Heart left ventricle (tissue), 13 donors: ENCODE data around the gene LYST.

ENCODE experiments used
- CTCF ChIP-seq, 12 donors: fragments of 200-600 bp; sonication (generic) in 4 of 12; IDR thresholded peaks; one replicate each; pipeline versions ENCODE4 v1.5.0 to v1.8.0; 2018 to 2022; ENCODE audit warnings: antibody characterized with exemption in 12 of 12, mild to moderate bottlenecking in 5 of 12
- POLR2A ChIP-seq, 2 donors: fragments of 450-650 bp; IDR thresholded peaks; one replicate each; pipeline ENCODE4 v1.6.1; 2017; ENCODE audit warnings: antibody characterized with exemption in 2 of 2, mild to moderate bottlenecking in 2 of 2, moderate library complexity in 2 of 2
- donor health status: ischemic (EF 13 %, LVEDD 7.1; RV severe dilation, severe dysfunction).
- donor health status: DM: no; HTN: yes; CAD: no.
- donor health status: DM: no; HTN: no; CAD: no.
- donor health status: ischemic (EF 25% LVEDD 6.9; RV normal size, moderate dysfunction).
- donor health status: ischemic (EF 25% LVEDD 5.7; RV mildly dilated, moderate dysfunction).
- donor health status: ischemic (EF 35%, LVEDD 5.7; RV mildly dilated, moderate dysfunction).
- donor health status: nonischemic (EF 11% LVEDD 7.7; RV severe dilation, severe dysfunction).
- donor health status: DM: yes; HTN: yes; CAD: no.
- donor health status: PGD.
- donor health status: ischemic (EF 29% LVEDD 5.4; RV normal size, mild dysfunction).
- donor health status: nonischemic (EF 23%, LVEDD 6.1; RV moderate dilation, normal function).

- TF ChIP-seq CTCF (IDR thresholded peaks at IDR 0.05) (no peak), POLR2A (IDR thresholded peaks at IDR 0.05) (no peak)
Observed at GRCh38 chr1:235614442-235614954, 252.2 kb downstream of the LYST start.
